Fibroblast of villous mesenchyme (primary cell): ENCODE measurements around the gene LRRC10B. TPM values are rescaled to one million over a fixed set of nuclear protein-coding genes. Genes with fewer than 3 reads are reported as not detected.

Source experiments
- DNase-seq: peaks from one replicate; pipeline ENCODE4 v3.0.0-alpha.2; 2010; ENCODE audit warnings: low read depth
- H3K4me3 ChIP-seq: 2 replicates; pipeline ENCODE4 v1.5.1; 2011; ENCODE audit warnings: low read depth, mild to moderate bottlenecking, low read length
- total RNA-seq: library from RNA; depleted of rRNA; stranded (reverse); fragments of >200 nt; gene quantifications from 2 replicates; pipeline ENCODE4 v1.2.3, GENCODE V29; 2012
- TF ChIP-seq, protein P1 (sequence below): IDR thresholded peaks from 2 replicates; pipeline ENCODE4 v1.5.1; 2012; ENCODE audit warnings: low read depth, mild to moderate bottlenecking, low read length; ENCODE audit not compliant: insufficient read depth

LRRC10B gene
- total RNA-seq, 1 donor: not detected

DNA sequence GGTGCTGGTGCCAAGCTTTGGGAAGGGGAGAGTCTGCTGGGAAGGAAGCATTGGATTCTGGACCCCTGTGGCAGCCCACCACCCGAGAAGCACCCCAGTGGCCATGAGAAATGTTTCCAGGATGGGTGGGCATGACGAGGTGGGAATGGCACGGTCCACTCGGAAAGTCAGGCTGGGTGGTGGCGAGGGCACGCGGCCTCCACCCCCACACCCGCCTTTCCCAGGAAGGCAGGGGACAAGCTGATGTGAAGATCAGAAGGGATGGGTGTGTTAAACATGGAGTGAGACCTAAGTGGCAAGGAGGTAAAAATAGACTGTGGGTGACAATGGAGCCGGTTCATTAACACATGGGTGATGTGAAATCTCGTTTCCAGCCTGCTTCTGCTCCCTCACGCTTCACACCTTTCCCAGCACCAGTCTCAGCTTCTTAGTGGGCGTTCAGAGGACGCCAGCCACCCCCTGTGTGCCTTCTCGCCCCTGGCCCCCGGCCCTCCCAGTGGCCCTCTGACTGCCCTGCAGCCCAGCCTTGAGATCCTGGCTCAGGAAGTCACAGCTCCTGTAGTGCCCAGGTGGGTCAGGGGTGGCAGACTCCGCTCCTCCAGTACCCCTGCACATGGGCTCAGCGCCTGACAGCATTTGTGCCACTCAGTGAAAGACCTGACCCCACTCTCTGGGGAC is 27.6 kb downstream of the LRRC10B start:
- H3K4me3 ChIP-seq: no peak overlapping the region
- TF ChIP-seq, protein P1, sequence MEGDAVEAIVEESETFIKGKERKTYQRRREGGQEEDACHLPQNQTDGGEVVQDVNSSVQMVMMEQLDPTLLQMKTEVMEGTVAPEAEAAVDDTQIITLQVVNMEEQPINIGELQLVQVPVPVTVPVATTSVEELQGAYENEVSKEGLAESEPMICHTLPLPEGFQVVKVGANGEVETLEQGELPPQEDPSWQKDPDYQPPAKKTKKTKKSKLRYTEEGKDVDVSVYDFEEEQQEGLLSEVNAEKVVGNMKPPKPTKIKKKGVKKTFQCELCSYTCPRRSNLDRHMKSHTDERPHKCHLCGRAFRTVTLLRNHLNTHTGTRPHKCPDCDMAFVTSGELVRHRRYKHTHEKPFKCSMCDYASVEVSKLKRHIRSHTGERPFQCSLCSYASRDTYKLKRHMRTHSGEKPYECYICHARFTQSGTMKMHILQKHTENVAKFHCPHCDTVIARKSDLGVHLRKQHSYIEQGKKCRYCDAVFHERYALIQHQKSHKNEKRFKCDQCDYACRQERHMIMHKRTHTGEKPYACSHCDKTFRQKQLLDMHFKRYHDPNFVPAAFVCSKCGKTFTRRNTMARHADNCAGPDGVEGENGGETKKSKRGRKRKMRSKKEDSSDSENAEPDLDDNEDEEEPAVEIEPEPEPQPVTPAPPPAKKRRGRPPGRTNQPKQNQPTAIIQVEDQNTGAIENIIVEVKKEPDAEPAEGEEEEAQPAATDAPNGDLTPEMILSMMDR: no peak
- no peak for DNase-seq

DNA sequence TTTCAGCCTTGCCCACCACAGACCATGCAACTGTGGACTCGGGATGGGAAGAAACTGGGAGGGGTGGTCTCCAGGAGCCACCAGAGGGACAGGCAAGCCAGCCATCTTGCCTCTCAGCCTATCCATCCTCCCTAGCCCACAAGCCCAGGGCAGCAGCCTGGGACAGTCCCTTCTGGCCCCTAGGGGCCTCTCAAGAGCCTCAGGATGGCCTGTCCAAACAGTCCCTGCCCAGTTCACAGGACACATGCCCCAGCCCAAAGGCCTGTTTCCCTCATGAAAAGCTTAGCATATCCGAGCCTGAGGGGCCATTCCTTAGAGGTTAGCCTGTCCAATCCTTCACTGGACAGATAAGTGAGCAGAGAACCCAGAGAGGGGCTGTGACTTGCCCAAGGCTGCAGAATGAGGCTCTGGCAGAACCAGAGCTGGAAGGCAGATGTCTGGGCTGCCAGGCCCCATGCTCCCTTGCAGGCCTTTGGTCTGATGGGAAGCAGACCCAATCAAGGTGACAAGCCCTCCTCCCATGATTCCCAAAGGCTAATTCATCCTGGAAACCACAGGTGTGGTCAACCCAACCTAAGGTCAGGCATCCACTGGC is 28.2 kb downstream of the LRRC10B start:
- TF ChIP-seq, protein P1: no peak
- no peak overlapping the region for H3K4me3 ChIP-seq
- no peak for DNase-seq

DNA sequence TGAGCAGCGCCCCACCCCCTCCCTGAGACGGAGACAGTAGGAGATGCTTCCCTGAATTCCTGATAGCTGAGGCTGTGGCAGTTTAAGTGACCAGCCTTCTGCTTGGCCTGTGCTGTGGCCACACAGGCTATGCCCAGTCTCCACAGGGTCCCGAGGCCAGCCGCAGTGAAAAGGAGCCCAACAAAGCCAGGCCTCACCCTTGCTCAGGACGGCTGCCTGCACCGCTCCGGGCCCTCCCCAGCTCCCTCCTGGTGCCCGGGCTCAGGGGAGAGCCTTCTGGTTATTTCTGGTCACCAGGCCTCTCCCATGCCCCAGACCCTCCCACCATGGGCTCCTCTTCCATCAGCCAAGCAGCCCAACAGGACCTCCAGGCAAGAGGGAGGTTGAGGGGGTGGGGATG is 28.8 kb downstream of the LRRC10B start:
- DNase-seq: no peak
- no peak overlapping the region for H3K4me3 ChIP-seq
- TF ChIP-seq, protein P1: no peak

DNA sequence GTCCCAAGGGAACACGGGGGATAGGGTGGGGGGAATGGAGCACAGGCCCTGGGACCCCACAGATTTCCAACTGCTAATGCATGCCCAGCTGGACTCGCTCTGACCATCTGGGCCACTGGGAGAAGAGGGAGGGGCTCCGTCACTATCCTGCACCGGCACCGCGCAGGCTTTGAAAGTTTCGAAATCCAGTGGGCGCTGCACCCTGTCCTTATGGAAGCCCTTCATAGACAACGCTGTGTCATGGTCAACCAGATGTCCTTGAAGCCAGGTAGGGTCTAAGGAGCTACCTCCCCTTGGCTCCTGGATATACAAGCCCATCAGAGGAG is 30.1 kb downstream of the LRRC10B start:
- DNase-seq: no peak
- TF ChIP-seq, protein P1: no peak
- H3K4me3 ChIP-seq: no peak overlapping the region

DNA sequence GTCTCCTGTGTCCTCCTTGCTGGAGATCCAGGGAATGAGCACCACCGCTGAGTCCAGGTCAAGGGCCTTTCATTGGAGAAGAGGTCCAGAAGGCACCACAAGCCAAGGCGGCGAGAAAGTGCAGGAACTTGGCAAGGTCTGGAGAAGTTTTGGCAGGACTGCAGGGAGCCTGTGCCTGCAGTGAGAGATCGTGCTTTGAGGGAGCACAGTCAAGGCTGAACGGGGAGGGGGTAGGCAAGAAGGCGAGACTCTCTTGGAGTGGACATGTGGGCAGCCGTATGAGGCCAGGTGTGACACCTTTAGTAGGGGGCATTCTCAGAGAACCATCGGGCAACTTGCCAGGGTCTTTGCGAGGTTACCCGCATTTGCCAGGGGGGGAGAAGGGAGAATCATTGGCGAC is 30.5 kb downstream of the LRRC10B start:
- H3K4me3 ChIP-seq: no peak overlapping the region
- no peak for DNase-seq
- TF ChIP-seq, protein P1: no peak

DNA sequence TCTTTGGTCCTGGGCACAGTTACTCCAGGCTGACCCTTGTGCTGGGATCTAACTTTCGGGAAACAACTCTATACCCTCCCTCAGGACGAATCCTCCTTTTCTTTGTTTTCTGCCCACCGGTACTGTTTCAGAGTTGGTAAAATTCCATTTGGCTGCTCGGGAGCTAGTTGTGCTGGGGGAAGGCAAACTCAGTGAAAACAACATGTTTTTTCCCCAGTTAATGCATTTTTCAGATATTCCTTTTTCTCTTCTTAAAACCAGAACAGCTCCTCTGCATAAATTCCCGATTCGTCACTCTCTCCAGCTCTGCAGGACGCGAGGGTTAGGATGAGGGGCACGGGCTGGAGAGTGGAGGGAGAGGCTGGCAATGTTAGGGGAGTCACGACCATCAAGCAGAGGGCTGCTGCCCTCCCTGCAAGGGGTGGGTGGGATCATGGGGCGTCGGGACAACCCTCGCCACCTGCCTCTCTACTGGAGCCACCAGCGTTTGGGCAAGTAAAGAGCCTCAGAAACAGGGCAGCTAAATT is 31.3 kb downstream of the LRRC10B start:
- DNase-seq: no peak
- no peak overlapping the region for H3K4me3 ChIP-seq
- TF ChIP-seq, protein P1: no peak
